Calu3 (cell line): ENCODE data around the gene TPCN2. TPM values are rescaled to one million over a fixed set of nuclear protein-coding genes. Genes with fewer than 3 reads are reported as not detected.

Source experiments
- BruUV-seq: library from RNA; stranded (reverse); fragments of 400-500 nt; replicated peaks from 2 replicates; lab custom pipeline; 2021; lab: Mats Ljungman, UMichigan
- CTCF ChIA-PET: fragments of 300-600 bp; sonication (Branson Sonifier 250); formaldehyde crosslinking; loops from one replicate; lab custom pipeline; 2022; ENCODE audit warnings: antibody characterized with exemption; lab: Charles Lee
- DNase-seq: peaks from one replicate; pipeline ENCODE4 v3.0.0; 2022
- H3K27ac Mint-ChIP-seq: one replicate; pipeline ENCODE4 v1.8.0; 2022; ENCODE audit warnings: mixed read lengths; ENCODE audit not compliant: unreplicated experiment
- H3K27me3 Mint-ChIP-seq: one replicate; pipeline ENCODE4 v1.8.0; 2022; ENCODE audit warnings: mixed read lengths; ENCODE audit not compliant: unreplicated experiment
- H3K36me3 Mint-ChIP-seq: one replicate; pipeline ENCODE4 v1.8.0; 2022; ENCODE audit warnings: mild to moderate bottlenecking, moderate library complexity, mixed read lengths; ENCODE audit not compliant: insufficient read depth, unreplicated experiment
- H3K4me1 Mint-ChIP-seq: one replicate; pipeline ENCODE4 v1.8.0; 2022; ENCODE audit warnings: mild to moderate bottlenecking, low read depth, mixed read lengths; ENCODE audit not compliant: unreplicated experiment
- H3K4me3 Mint-ChIP-seq: one replicate; pipeline ENCODE4 v1.8.0; 2022; ENCODE audit warnings: mild to moderate bottlenecking, low read depth, moderate library complexity, mixed read lengths; ENCODE audit not compliant: unreplicated experiment
- H3K9me3 Mint-ChIP-seq: one replicate; pipeline ENCODE4 v1.8.0; 2022; ENCODE audit warnings: low read depth, mixed read lengths; ENCODE audit not compliant: unreplicated experiment
- intact Hi-C: fragments of 100-400 bp; cut with micrococcal nuclease; formaldehyde crosslinking; loops from one replicate; pipeline ENCODE4 v1.10.0; 2022; ENCODE audit not compliant: unreplicated experiment
- total RNA-seq: library from RNA; stranded (reverse); gene quantifications from 2 replicates; pipeline ENCODE4 v1.2.3, GENCODE V29; 2022
- TF ChIP-seq, protein P1 (sequence below): fragments of 200-600 bp; IDR thresholded peaks from one replicate; pipeline ENCODE4 v1.8.0; 2022; ENCODE audit warnings: antibody characterized with exemption; ENCODE audit not compliant: unreplicated experiment

Gene TPCN2
- total RNA-seq, 1 experiment from 2014 or later: 21.9 TPM

DNA sequence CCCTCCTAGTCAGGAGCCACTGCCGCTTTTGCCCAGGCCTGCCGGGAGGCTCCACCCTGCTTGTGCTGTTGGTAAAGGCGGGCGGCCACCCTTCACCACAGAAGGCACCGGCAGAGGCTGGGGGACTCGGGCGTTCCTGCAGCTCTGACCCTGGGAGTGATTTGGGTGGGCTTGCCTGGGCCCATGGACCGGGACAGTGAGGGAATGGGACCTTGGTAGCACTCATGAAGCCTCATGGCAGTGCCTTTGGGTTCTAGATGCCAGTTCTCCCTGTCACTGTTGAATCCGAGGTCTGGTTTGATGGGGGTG is 4.4 kb downstream of the TPCN2 start:
- no peak for DNase-seq
- Mint-ChIP-seq H3K4me3 (no peak overlapping the region), H3K36me3 (peaks cover 18% of the 10 kb centered on the region), H3K27ac (no peak overlapping the region), H3K27me3 (no peaks in the 10 kb centered on the region), H3K9me3 (no peaks in the 10 kb centered on the region), H3K4me1 (no peaks in the 10 kb centered on the region)
- intact Hi-C loops: no loop called here
- CTCF ChIA-PET: no interaction called here
- BruUV-seq: no TSS peak
- TF ChIP-seq, protein P1, sequence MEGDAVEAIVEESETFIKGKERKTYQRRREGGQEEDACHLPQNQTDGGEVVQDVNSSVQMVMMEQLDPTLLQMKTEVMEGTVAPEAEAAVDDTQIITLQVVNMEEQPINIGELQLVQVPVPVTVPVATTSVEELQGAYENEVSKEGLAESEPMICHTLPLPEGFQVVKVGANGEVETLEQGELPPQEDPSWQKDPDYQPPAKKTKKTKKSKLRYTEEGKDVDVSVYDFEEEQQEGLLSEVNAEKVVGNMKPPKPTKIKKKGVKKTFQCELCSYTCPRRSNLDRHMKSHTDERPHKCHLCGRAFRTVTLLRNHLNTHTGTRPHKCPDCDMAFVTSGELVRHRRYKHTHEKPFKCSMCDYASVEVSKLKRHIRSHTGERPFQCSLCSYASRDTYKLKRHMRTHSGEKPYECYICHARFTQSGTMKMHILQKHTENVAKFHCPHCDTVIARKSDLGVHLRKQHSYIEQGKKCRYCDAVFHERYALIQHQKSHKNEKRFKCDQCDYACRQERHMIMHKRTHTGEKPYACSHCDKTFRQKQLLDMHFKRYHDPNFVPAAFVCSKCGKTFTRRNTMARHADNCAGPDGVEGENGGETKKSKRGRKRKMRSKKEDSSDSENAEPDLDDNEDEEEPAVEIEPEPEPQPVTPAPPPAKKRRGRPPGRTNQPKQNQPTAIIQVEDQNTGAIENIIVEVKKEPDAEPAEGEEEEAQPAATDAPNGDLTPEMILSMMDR: no peak

DNA sequence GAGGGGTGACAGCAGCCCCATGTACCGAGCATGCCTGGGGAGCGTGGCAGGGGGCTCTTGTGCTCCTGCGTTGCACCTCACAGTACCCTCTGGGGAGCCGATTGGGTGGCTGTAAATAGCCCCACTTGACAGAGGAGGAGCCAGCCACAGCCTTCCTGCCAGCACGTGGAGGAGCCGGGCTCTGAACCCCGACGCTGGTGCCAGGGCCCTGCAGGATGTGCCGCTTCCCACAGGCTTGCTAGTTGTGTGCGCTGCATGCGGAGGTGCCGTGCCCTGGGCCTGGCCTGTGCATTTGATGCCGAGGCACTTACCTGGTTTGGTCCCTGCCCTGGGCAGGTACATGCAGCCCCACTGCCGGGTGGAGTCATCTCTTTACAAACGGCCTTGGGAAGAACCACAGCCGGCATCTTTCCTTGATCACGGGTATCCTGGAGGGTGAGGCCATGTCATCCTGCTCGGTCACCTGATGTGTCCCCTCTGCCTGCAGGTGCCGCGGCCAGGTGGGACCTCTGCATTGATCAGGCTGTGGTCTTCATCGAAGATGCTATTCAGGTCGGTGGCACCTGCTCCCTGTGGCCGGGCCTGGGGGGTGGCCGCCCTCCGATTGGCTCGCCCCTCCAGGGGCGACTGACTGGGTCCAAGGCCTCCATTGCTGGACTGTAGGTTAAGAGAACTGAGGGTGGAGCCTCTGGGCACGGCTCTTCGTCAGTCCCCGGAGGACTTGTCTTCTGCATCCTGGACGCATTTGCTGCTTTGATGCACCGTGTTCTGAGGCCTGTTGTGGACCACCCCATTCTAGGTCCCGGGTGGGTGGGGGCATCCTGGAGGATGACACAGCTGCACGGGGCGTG is 5.0 kb downstream of the TPCN2 start:
- no peaks in the 10 kb centered on the region for H3K9me3 Mint-ChIP-seq
- H3K4me3 Mint-ChIP-seq: no peak overlapping the region
- DNase-seq: no peak
- no peak overlapping the region for H3K27ac Mint-ChIP-seq
- H3K27me3 Mint-ChIP-seq: no peaks in the 10 kb centered on the region
- BruUV-seq: no TSS peak
- intact Hi-C loops: no loop called here
- H3K36me3 Mint-ChIP-seq: peaks cover 14% of the 10 kb centered on the region
- no peaks in the 10 kb centered on the region for H3K4me1 Mint-ChIP-seq
- CTCF ChIA-PET: no interaction called here
- TF ChIP-seq, protein P1: no peak

DNA sequence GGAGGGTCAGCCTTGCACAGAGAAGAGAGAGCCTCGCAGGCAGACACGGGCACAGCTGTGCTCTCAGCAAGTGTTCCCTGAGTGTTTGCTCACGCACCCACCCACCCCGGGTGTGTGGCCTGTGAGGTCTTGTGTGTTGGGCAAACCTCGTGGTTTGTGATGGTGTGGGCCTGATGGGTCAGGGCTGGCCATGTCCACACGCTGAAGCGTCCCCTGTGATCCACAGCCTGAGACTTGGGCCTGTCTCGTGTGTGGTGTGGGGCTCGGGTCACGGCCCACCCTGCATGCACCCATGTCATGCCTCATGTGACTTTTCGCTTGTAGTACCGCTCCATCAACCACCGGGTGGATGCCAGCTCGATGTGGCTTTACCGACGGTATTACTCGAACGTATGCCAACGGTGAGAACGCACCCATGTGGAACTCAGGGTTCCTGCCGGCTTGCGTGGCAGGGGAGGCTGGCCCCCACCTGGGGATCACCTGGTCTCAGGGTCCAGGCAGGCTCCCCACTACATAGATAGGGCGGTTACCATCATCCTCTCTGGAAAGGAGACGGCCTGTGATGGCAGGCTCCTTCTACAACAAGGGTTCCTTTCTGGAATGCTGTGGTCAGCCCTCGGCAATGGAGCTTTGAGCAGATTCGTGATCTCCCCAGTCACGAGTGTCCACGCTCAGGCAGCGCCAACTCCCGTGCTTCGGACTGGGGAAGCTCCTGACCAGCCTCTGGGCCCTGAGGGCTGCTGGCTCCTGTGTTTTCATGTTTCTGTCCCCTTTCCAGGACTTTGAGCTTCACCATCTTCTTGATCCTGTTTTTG is 5.9 kb downstream of the TPCN2 start:
- peaks cover 8% of the 10 kb centered on the region for H3K36me3 Mint-ChIP-seq
- no peak overlapping the region for H3K27ac Mint-ChIP-seq
- intact Hi-C loops: no loop called here
- TF ChIP-seq, protein P1: no peak
- H3K4me3 Mint-ChIP-seq: no peak overlapping the region
- no peaks in the 10 kb centered on the region for H3K4me1 Mint-ChIP-seq
- no peak for DNase-seq
- CTCF ChIA-PET: no interaction called here
- BruUV-seq: no TSS peak
- no peaks in the 10 kb centered on the region for H3K27me3 Mint-ChIP-seq
- H3K9me3 Mint-ChIP-seq: no peaks in the 10 kb centered on the region

DNA sequence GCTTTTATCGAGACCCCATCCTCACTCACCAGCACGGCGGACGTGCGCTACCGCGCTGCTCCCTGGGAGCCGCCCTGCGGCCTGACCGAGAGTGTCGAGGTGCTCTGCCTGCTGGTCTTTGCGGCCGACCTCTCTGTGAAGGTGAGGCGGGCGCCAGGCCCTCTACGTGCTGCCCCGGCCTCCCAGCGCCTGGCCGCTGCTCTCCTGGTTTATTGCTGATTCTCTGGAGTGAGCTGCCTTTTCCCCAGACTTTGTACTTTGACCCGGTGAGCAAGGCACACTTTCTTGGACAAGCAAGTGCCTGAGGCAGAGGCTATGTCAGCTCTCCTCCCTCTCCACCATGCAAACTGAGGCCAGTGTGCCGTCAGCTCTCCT is 6.5 kb downstream of the TPCN2 start:
- Mint-ChIP-seq H3K27me3 (no peaks in the 10 kb centered on the region), H3K9me3 (no peaks in the 10 kb centered on the region), H3K36me3 (peaks cover 6% of the 10 kb centered on the region), H3K4me3 (no peak overlapping the region), H3K27ac (no peak overlapping the region), H3K4me1 (no peaks in the 10 kb centered on the region)
- BruUV-seq: no TSS peak
- no peak for DNase-seq
- TF ChIP-seq, protein P1: no peak
- CTCF ChIA-PET: no interaction called here
- intact Hi-C loops: no loop called here
